Bronchus fibroblast of lung (primary cell): Measurements from ENCODE around the gene MRPL38. TPM values are rescaled to one million over a fixed set of nuclear protein-coding genes. Genes with fewer than 3 reads are reported as not detected.

ENCODE experiments used
- total RNA-seq: library from RNA; depleted of rRNA; stranded (reverse); fragments of >200 nt; gene quantifications from 2 replicates; pipeline ENCODE4 v1.2.3, GENCODE V29; 2015

MRPL38 gene
- 23.5 and 26.0 TPM in 2 replicates for total RNA-seq

GRCh38 chr17:75904749-75905521 is at the start of gene MRPL38:
MRPL38 (minus strand) TSS chr17:75904884; CDS start chr17:75904875, 9 bp downstream.

GRCh38 chr17:75940727-75941441 is 36.2 kb upstream of the MRPL38 start, which contains the start of gene FBF1:
FBF1 (minus strand) TSS chr17:75941042; CDS start chr17:75938149, 2,893 bp downstream.

GRCh38 chr17:75896415-75897159 is 8.1 kb downstream of the MRPL38 start, which contains the start of gene TRIM65:
TRIM65 (minus strand) TSS chr17:75896951; CDS start chr17:75896937, 14 bp downstream.

DNA sequence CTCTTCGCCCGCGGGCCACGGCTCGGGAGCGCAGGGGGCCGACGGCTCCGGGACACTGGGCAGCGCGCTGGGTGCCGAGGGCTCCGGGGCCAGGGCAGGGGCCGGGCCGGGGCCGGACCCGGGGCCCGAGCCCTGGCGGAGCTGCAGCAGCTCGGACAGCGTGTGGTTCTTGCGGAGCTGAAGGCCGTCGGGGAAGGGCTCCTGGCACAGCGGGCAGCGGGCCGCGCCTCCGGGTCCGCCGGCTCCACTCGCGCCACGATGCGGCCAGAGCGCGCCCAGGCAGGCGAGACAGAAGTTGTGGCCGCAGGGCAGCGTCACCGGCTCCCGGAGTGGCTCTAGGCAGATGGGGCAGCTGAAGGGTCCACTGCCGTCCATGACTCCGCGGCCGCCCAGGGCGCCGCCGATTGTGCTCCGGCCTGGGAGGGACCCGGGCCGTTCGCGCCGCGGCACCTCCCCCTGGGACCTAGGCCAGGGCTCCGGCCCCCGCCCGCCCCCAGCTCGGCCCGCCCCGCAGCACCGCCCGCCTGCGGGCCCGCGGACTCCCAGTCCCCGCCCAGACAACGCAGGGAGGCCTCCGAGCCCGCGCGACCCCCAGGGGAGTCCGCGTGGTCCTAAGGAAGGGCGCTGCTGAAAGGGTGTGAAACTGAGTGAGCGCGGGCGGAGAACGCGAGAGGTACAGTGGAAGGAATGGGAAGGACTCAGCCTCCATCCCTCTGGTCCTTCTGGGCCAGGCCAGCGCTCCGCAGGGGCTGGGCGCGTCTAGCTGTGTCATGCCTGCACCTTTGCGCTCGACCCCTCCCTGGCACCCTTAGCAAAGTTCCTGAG is 26.3 kb downstream of the MRPL38 start, which contains the start of gene TRIM47:
Gene TRIM47 (minus strand): TSS at position 408 of the 825 bp plus-strand sequence. CDS start 33 bp downstream, at position 375.

DNA sequence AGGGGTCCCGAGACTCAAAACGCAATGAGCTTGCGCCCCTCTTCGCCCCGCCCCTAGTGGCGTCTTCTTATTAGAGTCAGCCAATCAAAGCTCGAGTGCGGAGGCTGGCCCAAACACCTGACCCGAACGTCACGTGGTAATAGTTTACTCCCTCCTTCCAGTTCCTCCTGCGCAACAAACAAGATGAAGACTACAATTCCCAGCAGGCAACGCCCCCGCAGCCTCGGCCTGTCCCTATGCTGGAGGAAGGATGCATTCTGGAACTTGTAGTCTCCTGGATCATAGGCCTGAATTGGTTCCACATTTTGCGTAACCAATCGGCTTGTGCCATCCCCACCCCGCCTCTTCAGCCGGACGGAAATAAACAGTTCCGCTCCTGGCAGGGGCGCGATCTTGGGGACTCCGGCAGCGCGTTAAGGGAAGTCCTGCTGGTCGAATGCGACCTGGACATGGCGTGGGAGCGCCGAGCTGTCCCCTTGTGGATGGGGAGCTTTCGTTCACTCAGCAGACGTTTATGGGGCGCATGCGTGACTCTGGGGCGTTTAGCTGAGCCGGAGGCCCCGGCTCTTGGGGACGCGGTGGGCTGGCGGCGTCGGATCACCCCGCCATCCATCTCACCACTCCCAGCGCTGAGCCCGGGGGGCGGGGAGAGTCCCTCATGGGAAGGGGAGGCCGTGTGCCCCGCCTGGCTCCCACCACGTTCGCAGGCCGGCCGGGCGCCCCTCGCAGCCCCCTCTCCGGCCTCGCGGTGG is 49.2 kb downstream of the MRPL38 start, which contains the start of gene WBP2:
Gene WBP2 (minus strand): TSS at position 26 of the 752 bp plus-strand sequence. CDS start 38 bp downstream, outside the sequence.

Other genes with a start within 250 kb of the MRPL38 start
- 15.2 and 17.3 TPM in 2 replicates for gene RECQL5, start 237.7 kb downstream of the MRPL38 start, total RNA-seq
- 43.9 and 62.7 TPM in 2 replicates for gene SAP30BP, start 237.5 kb downstream of the MRPL38 start, total RNA-seq
- under 0.01 and 0.30 TPM in 2 replicates for gene ITGB4, start 183.4 kb downstream of the MRPL38 start, total RNA-seq
- 50.1 and 52.8 TPM in 2 replicates for gene GALK1, start 139.7 kb downstream of the MRPL38 start, total RNA-seq
- 19.0 and 27.9 TPM in 2 replicates for gene UNK, start 120.1 kb downstream of the MRPL38 start, total RNA-seq
- 0.84 and 1.5 TPM in 2 replicates for gene UNC13D, start 60.5 kb downstream of the MRPL38 start, total RNA-seq
- gene WBP2, start 49.5 kb downstream of the MRPL38 start, total RNA-seq: 59.3 and 73.1 TPM in 2 replicates
- 12.8 and 15.1 TPM in 2 replicates for gene TRIM47, start 26.3 kb downstream of the MRPL38 start, total RNA-seq
- 20.2 and 23.4 TPM in 2 replicates for gene TRIM65, start 7.9 kb downstream of the MRPL38 start, total RNA-seq
- gene FBF1, start 36.2 kb upstream of the MRPL38 start, total RNA-seq: 10.8 and 13.7 TPM in 2 replicates
- gene ACOX1, start 74.3 kb upstream of the MRPL38 start, total RNA-seq: 24.7 and 26.8 TPM in 2 replicates
- 15.9 and 16.0 TPM in 2 replicates for gene TEN1, start 74.4 kb upstream of the MRPL38 start, total RNA-seq
- gene CDK3, start 96.0 kb upstream of the MRPL38 start, total RNA-seq: 2.2 and 3.5 TPM in 2 replicates
- gene EVPL, start 122.4 kb upstream of the MRPL38 start, total RNA-seq: not detected in 2 replicates
- gene SRP68, start 167.6 kb upstream of the MRPL38 start, total RNA-seq: 24.4 and 24.7 TPM in 2 replicates
- 0.17 TPM in 1 of 2 replicates, not detected in the other for gene GALR2, start 169.9 kb upstream of the MRPL38 start, total RNA-seq
- not detected in 2 replicates for gene ZACN, start 174.3 kb upstream of the MRPL38 start, total RNA-seq
- gene EXOC7, start 198.9 kb upstream of the MRPL38 start, total RNA-seq: 42.8 and 44.0 TPM in 2 replicates
- under 0.01 and 0.17 TPM in 2 replicates for gene FOXJ1, start 236.4 kb upstream of the MRPL38 start, total RNA-seq